Liver (tissue), 9 donors: ENCODE data around the gene TMEM163. TPM values are rescaled to one million over a fixed set of nuclear protein-coding genes. Genes with fewer than 3 reads are reported as not detected.

Experiments used
- DNase-seq: peaks from one replicate; pipeline ENCODE4 v3.0.0-alpha.2; 2017; ENCODE audit warnings: low spot score
- H3K27ac ChIP-seq, 2 donors: one replicate each; pipeline ENCODE4 v1.7.0; 2013; ENCODE audit warnings: inconsistent platforms in 2 of 2, low read length in 2 of 2, control low read depth in 1 of 2, low read depth in 1 of 2, mild to moderate bottlenecking in 1 of 2
- H3K27me3 ChIP-seq, 4 donors: one replicate each; pipeline versions ENCODE4 v1.6.1 to v1.7.0; 2013; ENCODE audit warnings: low read length in 3 of 4, inconsistent platforms in 1 of 4, mild to moderate bottlenecking in 1 of 4, moderate library complexity in 1 of 4; ENCODE audit not compliant: control insufficient read depth in 4 of 4, insufficient read depth in 4 of 4
- H3K36me3 ChIP-seq, 4 donors: one replicate each; pipeline versions ENCODE4 v1.6.1 to v1.7.0; 2013; ENCODE audit warnings: low read length in 3 of 4, mild to moderate bottlenecking in 3 of 4, low read depth in 1 of 4, moderate library complexity in 1 of 4; ENCODE audit not compliant: control insufficient read depth in 4 of 4, insufficient read depth in 3 of 4
- H3K4me1 ChIP-seq, 4 donors: one replicate each; pipeline versions ENCODE4 v1.6.1 to v1.7.0; 2013; ENCODE audit warnings: low read length in 3 of 4, mild to moderate bottlenecking in 3 of 4, moderate library complexity in 1 of 4; ENCODE audit not compliant: control insufficient read depth in 4 of 4, insufficient read depth in 4 of 4
- H3K4me3 ChIP-seq, 3 donors: one replicate each; pipeline versions ENCODE4 v1.6.1 to v1.7.0; 2013; ENCODE audit warnings: low read length in 3 of 3, control low read depth in 1 of 3, low read depth in 1 of 3, mild to moderate bottlenecking in 1 of 3
- H3K9ac ChIP-seq, 2 donors: one replicate each; pipeline ENCODE4 v1.7.0; 2013; ENCODE audit warnings: low read length in 2 of 2, mild to moderate bottlenecking in 2 of 2, moderate library complexity in 2 of 2, control low read depth in 1 of 2, low read depth in 1 of 2
- H3K9me3 ChIP-seq, 4 donors: one replicate each; pipeline versions ENCODE4 v1.6.1 to v1.7.0; 2013; ENCODE audit warnings: low read length in 3 of 4; ENCODE audit not compliant: control insufficient read depth in 4 of 4
- ATF3 ChIP-seq: IDR thresholded peaks from 2 replicates; pipeline ENCODE4 v1.6.1; 2016; ENCODE audit warnings: antibody characterized with exemption
- CTCF ChIP-seq: fragments of 150-350 bp; IDR thresholded peaks from 2 replicates; pipeline ENCODE4 v1.5.1; 2017; ENCODE audit warnings: improper control_type of control experiment, low read depth, low read length; ENCODE audit not compliant: missing input control
- EGR1 ChIP-seq, 2 donors: IDR thresholded peaks; 2 replicates each; pipeline ENCODE4 v1.6.1; 2016 to 2018; ENCODE audit warnings: antibody characterized with exemption in 2 of 2, low read depth in 2 of 2
- FOXA1 ChIP-seq: IDR thresholded peaks from 2 replicates; pipeline ENCODE4 v1.6.1; 2016; ENCODE audit warnings: antibody characterized with exemption
- FOXA2 ChIP-seq: IDR thresholded peaks from 2 replicates; pipeline ENCODE4 v1.6.1; 2016; ENCODE audit warnings: antibody characterized with exemption
- GABPA ChIP-seq, 2 donors: IDR thresholded peaks in 1 of 2; conservative IDR thresholded peaks in 1 of 2; 2 replicates each; pipeline ENCODE4 v1.6.1; 2016; ENCODE audit warnings: antibody characterized with exemption in 2 of 2, mild to moderate bottlenecking in 1 of 2, moderate library complexity in 1 of 2
- HNF4A ChIP-seq, 2 donors: conservative IDR thresholded peaks; 2 replicates each; pipeline ENCODE4 v1.6.1; 2016; ENCODE audit warnings: antibody characterized with exemption in 2 of 2, mild to moderate bottlenecking in 2 of 2
- HNF4G ChIP-seq: IDR thresholded peaks from 2 replicates; pipeline ENCODE4 v1.6.1; 2016; ENCODE audit warnings: antibody characterized with exemption
- JUND ChIP-seq, 2 donors: IDR thresholded peaks; 2 replicates each; pipeline ENCODE4 v1.6.1; 2016; ENCODE audit warnings: antibody characterized with exemption in 2 of 2
- MAX ChIP-seq: IDR thresholded peaks from 2 replicates; pipeline ENCODE4 v1.6.1; 2016; ENCODE audit warnings: antibody characterized with exemption
- NR2F2 ChIP-seq: IDR thresholded peaks from 2 replicates; pipeline ENCODE4 v1.6.1; 2016; ENCODE audit warnings: antibody characterized with exemption
- RAD21 ChIP-seq, 2 donors: IDR thresholded peaks; 2 replicates each; pipeline ENCODE4 v1.6.1; 2016; ENCODE audit warnings: antibody characterized with exemption in 2 of 2, mild to moderate bottlenecking in 2 of 2
- REST ChIP-seq: IDR thresholded peaks from 2 replicates; pipeline ENCODE4 v1.6.1; 2016; ENCODE audit warnings: antibody characterized with exemption, mild to moderate bottlenecking
- RXRA ChIP-seq, 2 donors: IDR thresholded peaks; 2 replicates each; pipeline ENCODE4 v1.6.1; 2017 to 2018; ENCODE audit warnings: antibody characterized with exemption in 2 of 2, mild to moderate bottlenecking in 1 of 2
- SP1 ChIP-seq: IDR thresholded peaks from 2 replicates; pipeline ENCODE4 v1.6.1; 2018; ENCODE audit warnings: antibody characterized with exemption, mild to moderate bottlenecking
- TAF1 ChIP-seq: conservative IDR thresholded peaks from 2 replicates; pipeline ENCODE4 v1.6.1; 2016; ENCODE audit warnings: antibody characterized with exemption, mild to moderate bottlenecking
- YY1 ChIP-seq: IDR thresholded peaks from 2 replicates; pipeline ENCODE4 v1.6.1; 2016; ENCODE audit warnings: antibody characterized with exemption, mild to moderate bottlenecking
- ZBTB33 ChIP-seq: IDR thresholded peaks from 2 replicates; pipeline ENCODE4 v1.6.1; 2016; ENCODE audit warnings: antibody characterized with exemption
- WGBS: extraction: QIAGEN DNeasy Blood & Tissue Kit; methylation state at CpG from one replicate; pipeline ENCODE4 v1.1.7; 2013; 5-methylcytosine and 5-hydroxymethylcytosine counted together
- polyA plus RNA-seq, 2 donors: library from polyadenylated mRNA; stranded (reverse) in 1 of 2; unstranded in 1 of 2; fragments of 200-250 nt in 1 of 2; fragments of >200 nt in 1 of 2; fragmentation: Nextera tagmentation in 1 of 2; extraction: Ambion mirVana in 1 of 2; gene quantifications; one replicate each; pipeline versions ENCODE4 v1.2.1 to v1.2.3, GENCODE V29; 2013 to 2015
- total RNA-seq, 2 donors: library from RNA; depleted of rRNA; stranded (reverse); fragments of >200 nt; gene quantifications; one replicate each; pipeline ENCODE4 v1.2.3, GENCODE V29; 2014
- donor health status: healthy.
- donor health status: healthy.
- donor health status: healthy.
- donor health status: healthy.
- donor health status: healthy.

Gene TMEM163
- total and polyA plus RNA-seq, 4 donors: 0.08 to 0.48 (median 0.25) TPM

GRCh38 chr2:134611316-134611715 is 107.5 kb downstream of the TMEM163 start:
- TF ChIP-seq TAF1: no peak
- no peak for TF ChIP-seq RXRA (IDR thresholded peaks at IDR 0.05)
- TF ChIP-seq FOXA1: no peak
- no peak for TF ChIP-seq JUND (IDR thresholded peaks at IDR 0.05)
- no peak for TF ChIP-seq YY1
- TF ChIP-seq SP1: no peak
- no peak for TF ChIP-seq HNF4A (conservative IDR thresholded peaks at IDR 0.05)
- DNase-seq: no peak
- 88% methylated on average over 1 of the region's 1 CpG for WGBS

GRCh38 chr2:134610871-134611270 is 107.9 kb downstream of the TMEM163 start:
- Histone ChIP-seq H3K4me3 (no peak overlapping the region), H3K27me3 (no peaks in the 10 kb centered on the region), H3K4me1 (no peaks in the 10 kb centered on the region), H3K27ac (no peak overlapping the region), H3K36me3 (no peaks in the 10 kb centered on the region), H3K9me3 (no peaks in the 10 kb centered on the region), H3K9ac (no peak overlapping the region)
- WGBS: 89% methylated on average over 2 of the region's 2 CpGs
- no peak for TF ChIP-seq EGR1 (IDR thresholded peaks at IDR 0.05; ENCODE audit: low read depth in 2 of 2)
- TF ChIP-seq FOXA1: no peak
- TF ChIP-seq MAX: no peak
- no peak for TF ChIP-seq CTCF
- no peak for TF ChIP-seq HNF4G
- no peak for TF ChIP-seq YY1
- TF ChIP-seq JUND (IDR thresholded peaks at IDR 0.05): no peak
- no peak for TF ChIP-seq ZBTB33
- TF ChIP-seq ATF3: no peak
- TF ChIP-seq NR2F2: no peak
- TF ChIP-seq FOXA2: no peak
- TF ChIP-seq GABPA (IDR thresholded peaks at IDR 0.05 in 1 of 2, conservative IDR thresholded peaks at IDR 0.05 in 1 of 2): no peak
- TF ChIP-seq RXRA (IDR thresholded peaks at IDR 0.05): no peak
- TF ChIP-seq RAD21 (IDR thresholded peaks at IDR 0.05): no peak
- TF ChIP-seq HNF4A (conservative IDR thresholded peaks at IDR 0.05): no peak
- no peak for TF ChIP-seq TAF1
- no peak for TF ChIP-seq REST
- TF ChIP-seq SP1: no peak
- no peak for DNase-seq

More at GRCh38 chr2:134611316-134611715, 107.5 kb downstream of the TMEM163 start:
- no peaks in the 10 kb centered on the region for H3K36me3 ChIP-seq
- no peak overlapping the region for H3K9ac ChIP-seq
- no peaks in the 10 kb centered on the region for H3K9me3 ChIP-seq
- H3K27ac ChIP-seq: no peak overlapping the region
- H3K4me1 ChIP-seq: no peaks in the 10 kb centered on the region
- H3K4me3 ChIP-seq: no peak overlapping the region
- H3K27me3 ChIP-seq: no peaks in the 10 kb centered on the region
